ENCODE results near the gene PPP1R12B.
"Not testable (repeated sequence)": the region's sequence is repeated elsewhere in the genome, so short reads cannot be mapped to it uniquely, and the experiment has no call there.

PPP1R12B gene

DNA sequence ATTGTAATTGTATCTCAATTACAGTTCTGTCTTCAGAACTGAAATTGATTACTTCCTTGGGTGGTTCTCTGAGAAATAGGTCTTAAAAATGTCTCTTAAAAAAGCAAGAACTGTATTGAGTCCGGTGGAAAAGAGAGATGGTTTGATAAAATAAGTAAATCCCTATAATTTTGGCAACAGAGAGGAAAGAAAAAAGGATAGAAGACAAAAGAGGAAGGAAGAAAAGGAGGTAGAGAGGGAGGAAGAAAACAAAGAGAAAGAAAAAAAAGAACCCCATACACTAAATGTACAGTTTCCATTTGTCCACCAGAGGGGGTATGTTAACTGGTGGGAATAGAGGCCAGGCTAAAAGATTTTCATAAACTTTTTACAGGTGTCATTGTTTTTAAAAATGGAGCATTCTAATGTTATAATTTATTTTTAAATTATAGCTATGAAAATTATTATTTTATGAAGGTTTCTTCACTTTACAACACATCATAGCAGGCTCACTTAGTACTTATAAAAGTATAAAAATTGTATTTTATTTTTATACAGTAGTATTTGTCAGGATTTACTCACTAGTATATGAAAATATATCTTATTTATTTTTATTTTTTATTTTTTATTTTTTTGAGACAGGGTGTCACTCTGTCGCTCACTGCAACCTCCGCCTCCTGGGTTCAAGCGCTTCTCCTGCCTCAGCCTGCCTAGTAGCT is 4.7 kb upstream of the PPP1R12B start:
- DNase-seq (ENCODE audit: low spot score): no peak

DNA sequence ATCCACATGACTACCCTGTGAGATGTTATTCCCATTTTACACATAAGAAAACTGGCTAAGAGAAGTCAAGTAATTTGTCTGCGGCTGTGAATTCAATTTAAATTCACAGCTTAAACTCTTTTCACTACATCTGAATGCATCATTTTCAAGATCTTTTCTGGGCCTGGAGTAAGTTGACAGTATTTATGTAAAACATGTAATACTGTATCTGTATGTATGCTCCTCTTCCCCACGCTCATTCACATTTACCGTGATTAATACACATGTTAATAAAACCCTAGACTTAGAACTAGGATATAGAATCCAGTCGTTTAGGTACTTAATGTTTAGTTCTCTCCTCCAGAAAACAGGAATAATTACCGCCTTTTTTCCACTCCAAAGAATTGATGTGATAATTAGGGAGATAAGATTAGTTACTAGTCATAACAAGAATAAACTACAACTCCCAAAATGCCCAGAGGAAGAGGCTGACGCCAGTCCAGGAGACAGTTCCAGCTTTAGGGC is 442 bp upstream of the PPP1R12B start:
- DNase-seq (ENCODE audit: low spot score): no peak

DNA sequence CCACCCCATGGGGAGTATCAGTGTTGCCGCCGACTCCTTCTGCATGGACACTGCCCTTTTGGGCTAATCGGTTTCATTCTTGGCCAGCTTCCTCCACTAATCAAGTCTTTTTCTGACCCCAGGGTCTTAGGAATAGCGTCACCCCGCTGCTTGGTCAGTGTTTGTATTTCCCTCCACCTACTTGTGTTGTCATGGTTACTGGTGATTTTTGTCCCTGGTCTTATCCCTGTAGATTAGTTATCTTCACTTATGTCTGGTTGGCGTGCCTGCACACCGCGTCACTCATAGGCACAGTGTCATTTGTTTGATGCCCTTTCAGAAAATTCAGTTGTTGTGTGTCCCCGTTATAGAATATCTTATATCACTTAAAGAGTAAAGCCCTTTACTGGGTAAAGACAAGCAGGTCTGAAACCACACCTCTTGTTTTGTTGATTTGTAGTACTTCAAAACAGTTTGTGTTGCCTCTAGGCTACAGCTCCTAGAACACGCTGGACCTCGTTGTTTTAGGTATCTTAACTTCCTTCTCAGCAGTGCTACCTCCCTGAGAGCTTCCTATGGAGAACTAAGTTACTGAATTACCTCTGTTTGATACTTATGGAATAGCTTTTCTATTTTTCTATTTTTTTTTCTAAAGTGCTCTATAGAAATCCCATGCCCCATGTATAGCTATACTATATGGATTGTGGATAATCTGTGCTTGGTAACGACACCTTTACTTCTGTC is 868 bp downstream of the PPP1R12B start:
- no peak for DNase-seq (ENCODE audit: low spot score)

DNA sequence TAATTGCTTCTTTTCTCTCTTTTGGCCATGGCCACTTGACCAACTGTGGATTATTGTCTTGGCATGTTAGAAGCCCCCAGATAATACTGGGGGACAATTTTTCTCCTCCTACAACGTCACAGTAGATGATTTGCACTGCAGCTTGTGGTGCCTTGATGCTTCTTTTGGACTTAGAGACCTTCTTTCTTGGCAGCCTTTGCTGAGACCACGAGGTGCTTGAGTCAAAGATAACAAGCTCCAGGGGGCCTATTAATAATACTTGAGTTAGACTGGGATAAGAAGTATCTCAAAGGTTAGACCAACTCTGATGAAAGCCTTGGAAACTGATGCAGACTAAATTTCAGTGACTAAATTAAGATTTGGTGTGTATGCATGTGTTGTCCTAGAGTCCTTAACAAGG is 3.2 kb downstream of the PPP1R12B start:
- no peak for DNase-seq (ENCODE audit: low spot score)

DNA sequence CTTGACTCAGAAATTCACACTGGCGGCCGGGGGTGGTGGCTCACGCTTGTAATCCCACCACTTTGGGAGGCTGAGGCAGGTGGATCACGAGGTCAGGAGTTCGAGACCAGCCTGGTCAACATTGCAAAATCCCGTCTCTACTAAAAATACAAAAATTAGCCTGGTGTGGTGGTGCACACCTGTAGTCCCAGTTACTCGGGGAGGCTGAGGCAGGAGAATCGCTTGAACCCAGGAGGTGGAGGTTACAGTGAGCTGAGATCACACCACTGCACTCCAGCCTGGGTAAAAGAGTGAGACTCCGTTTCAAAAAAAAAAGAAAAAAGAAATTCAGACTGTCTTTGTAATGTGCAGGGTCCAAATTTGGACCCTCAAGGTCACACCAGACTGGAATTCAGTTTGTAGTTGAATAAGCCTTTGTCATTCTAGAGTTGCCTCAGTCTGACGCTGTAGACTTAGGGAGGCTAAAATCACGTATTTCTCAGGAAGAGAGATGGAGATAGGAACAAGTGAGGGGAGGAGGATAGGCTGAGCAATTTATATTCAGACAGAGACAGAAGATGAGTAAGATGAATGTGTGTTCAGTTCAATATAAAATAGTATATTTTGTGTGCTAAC is 4.2 kb downstream of the PPP1R12B start:
- DNase-seq (ENCODE audit: low spot score): not testable (repeated sequence)

DNA sequence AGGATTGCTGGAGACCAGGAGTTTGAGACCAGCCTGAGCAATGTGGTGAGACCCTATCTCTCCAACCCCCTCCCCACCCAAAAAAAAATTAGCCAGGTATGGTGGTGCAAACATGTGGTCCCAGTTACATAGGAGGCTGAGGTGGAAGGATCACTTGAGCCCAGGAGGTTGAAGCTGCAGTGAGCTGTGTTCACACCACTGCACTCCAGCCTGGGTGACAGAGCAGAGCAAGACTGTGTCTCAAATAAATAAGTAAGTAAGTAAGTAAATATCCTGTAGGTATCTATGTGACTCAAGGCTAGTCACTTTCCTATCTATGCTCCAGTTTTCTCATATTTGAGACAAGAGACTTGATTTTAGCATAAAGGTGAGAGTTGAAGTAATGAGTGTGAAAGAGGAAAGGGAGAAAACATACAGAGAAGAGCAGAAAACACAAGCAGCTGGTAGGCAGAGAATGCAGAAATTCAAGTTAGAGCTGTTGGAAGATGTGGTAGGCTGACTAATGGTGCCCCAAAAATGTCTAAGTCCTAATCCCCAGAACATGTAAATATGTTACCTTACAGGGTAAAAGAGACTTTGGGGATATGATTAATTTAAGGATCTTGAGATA is 7.5 kb downstream of the PPP1R12B start:
- no peak for DNase-seq (ENCODE audit: low spot score)

DNA sequence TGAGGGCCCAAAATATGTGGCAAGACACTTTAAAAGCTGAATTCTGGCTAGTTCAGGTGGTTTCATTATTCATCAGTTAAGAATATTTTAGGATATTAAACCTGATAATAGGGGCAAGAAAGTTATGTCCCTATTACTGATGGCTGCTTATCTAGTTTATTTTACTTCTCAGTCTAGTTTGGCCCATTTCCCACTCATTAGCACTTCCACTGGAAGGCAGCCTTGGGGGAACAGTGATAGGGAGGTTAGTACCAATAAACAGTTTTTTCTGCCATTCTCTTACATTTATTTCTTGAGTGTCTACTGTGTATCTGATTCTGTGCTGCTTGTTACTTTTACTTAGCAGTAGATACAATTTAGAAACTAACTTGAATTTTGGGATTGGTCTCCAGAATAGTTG is 9.0 kb downstream of the PPP1R12B start:
- no peak for DNase-seq (ENCODE audit: low spot score)

DNA sequence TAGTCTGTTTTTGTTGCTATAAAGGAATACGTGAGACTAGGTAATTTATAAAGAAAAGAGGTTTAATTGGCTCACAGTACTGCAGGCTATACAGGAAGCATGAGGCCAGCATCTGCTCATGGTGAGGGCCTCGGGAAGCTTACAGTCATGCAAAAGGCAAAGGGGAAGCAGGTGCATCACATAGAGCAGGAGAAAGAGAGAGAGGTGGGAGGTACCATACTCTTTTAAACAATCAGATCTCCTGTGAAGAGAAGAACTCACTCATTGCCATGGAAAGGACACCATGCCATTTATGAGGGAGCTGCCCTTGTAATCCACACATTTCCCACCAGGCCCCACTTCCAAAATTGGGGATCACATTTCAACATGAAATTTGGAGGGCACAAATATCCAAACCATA is 12.7 kb downstream of the PPP1R12B start:
- no peak for DNase-seq (ENCODE audit: low spot score)

DNA sequence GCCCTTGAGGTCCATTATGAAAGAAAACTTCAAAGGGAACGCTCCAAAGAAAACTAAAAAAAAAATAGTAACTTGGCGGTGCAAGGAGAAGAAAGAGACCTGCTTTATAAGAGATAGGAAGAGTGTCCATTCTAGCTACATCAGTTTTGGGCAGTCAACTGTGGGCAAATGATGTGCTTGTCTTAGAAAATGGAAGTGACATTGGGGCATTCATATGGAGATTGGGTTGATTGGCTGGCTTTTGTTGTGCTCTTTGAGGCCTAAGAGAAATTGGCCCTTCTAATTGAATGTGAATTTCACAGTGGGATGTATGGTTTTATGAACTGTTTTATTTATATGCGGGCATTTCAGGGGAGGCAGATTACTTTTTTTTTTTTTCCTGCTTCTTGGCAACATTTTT is 13.2 kb downstream of the PPP1R12B start:
- DNase-seq (ENCODE audit: low spot score): peak; percentile 36

DNA sequence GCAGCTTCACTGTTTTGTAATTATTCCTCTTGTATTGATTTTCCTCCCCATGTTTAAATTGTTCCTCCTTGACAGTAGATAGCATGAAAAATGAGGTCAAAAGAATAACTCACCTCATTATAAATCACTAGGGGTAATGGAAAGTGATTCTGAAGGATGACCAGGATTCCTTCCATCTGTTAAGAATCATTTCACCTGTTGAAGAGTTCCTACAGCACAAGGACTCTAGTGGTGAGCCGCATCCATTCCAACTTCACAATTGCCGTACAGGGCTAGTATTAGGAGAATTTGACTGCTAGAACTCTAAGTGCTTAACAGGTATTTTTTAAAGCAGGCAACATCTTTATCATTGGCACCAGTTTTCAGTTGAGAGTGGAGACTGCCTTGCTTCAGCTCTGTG is 13.7 kb downstream of the PPP1R12B start:
- no peak for DNase-seq (ENCODE audit: low spot score)

DNA sequence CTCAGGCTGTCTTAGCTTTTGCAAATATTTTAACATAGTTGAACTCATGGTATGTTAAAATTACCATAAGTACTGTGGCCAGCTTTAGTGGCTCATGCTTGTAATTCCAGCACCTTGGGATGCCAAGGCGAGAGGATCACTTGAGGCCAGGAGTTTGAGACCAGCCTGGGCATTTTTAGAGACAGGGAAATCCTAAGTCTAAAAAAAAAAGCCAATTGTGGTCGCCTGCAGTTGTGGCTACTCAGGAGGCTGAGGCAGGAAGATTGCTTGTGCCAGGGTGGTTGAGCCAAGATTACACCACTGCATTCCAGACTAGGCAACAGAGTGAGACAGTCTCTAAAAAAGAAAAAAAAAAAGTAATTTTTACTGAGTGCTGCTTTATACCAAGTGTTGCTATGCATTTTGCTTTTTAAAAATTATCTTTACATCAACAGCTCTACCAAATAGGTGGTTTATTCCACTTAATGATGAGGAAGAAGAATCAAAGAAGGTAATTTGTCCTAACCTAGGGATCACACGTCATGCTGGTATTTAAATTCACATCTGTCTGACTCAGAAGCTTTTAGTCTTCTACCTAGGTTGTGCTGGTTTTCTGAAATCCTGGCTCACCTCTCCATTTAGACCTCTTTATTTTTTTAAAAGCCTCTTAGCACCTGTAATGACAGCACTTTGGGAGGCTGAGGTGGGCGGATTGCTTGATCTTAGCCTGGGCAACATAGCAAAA is 16.8 kb downstream of the PPP1R12B start:
- DNase-seq (ENCODE audit: low spot score): no peak

DNA sequence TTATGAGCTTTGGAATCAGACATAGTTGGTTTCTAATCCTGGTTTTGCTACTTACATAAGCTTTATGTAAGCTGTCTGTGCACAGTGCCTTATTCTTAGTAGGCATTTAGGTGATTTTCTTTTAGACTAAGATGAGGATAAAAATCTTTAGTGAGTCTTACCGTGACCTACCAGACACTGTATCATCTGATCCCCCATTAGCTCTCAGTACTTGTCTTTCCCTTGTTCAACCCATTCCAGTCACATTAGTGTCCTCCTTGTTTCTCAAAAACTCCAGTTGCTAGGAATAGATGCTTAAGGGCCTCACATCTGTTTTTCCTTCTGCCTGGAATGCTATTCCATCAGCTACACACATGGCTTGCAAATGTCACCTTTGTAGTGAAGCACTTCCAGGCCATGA is 18.8 kb downstream of the PPP1R12B start:
- no peak for DNase-seq (ENCODE audit: low spot score)

DNA sequence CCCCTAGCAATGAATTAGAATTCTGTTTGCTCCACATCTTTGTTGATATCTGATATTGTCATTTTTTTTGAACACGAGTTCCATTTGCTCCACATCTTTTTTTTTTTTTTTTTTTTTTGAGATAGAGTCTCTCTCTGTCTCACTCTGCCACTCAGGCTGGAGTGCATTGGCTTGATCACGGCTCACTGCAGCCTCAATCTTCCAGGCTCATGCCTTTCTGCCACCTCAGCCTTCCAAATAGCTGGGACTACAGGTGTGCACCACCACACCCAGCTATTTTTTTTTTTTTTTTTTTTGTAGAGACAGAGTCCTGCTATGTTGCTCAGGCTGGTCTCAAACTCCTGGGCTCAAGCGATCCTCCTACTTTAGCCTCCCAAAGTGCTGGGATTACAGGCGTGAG is 22.4 kb downstream of the PPP1R12B start:
- DNase-seq (ENCODE audit: low spot score): not testable (repeated sequence)

DNA sequence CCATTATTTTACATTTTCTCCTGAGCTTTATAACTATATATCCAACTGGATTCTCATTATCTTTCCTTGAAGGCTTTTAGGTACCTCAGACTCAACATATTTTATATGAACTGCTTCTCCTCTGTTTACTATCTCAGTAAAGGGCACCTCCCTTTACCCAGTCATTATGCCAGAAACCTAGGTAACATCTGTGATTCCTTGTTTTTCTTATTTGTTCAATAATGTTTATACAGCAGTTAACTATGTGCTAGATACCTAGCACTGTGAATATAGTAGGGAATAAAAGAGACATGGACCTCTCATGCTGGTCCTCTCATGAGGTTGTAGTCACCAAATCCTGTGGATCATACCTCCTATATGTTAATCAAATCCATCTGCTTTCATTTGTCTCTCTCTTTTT is 25.6 kb downstream of the PPP1R12B start:
- DNase-seq (ENCODE audit: low spot score): no peak

DNA sequence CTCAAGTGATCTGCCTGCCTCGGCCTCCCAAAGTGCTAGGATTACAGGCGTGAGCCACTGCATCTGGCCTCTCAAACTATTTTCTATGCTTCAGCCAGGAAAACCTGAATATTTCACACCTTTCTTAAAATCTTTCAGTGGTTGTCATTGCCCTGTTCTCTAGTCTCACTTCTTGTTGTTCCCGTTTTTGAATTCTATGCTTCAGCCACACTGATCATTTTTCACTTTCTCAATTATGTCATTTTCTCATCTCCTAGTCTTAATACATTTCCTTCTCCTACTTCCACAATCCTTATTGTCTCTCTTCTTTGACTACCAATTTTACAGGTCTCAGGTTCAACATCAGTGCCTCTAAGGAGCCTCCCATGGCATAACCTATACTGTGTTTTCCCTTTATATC is 26.7 kb downstream of the PPP1R12B start:
- not testable (repeated sequence) for DNase-seq (ENCODE audit: low spot score)

DNA sequence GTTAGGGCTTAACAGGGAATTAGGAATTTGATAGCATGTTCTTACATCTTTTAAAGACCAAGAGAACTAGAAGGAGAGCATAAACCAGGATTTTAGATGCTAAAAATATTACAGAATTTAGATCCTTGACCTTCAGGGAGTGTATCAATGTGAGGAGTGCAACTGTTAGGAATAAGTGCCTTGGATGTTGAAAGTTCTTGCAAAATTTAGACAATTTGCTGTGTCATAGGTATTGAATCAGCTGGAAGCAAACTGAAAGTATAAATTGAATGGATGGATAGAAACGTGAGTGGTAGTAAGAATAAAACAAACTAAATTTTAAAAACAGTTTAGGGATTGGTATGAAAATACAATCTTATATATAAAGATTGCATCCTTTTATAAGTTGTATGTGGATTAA is 27.7 kb downstream of the PPP1R12B start:
- DNase-seq (ENCODE audit: low spot score): no peak

DNA sequence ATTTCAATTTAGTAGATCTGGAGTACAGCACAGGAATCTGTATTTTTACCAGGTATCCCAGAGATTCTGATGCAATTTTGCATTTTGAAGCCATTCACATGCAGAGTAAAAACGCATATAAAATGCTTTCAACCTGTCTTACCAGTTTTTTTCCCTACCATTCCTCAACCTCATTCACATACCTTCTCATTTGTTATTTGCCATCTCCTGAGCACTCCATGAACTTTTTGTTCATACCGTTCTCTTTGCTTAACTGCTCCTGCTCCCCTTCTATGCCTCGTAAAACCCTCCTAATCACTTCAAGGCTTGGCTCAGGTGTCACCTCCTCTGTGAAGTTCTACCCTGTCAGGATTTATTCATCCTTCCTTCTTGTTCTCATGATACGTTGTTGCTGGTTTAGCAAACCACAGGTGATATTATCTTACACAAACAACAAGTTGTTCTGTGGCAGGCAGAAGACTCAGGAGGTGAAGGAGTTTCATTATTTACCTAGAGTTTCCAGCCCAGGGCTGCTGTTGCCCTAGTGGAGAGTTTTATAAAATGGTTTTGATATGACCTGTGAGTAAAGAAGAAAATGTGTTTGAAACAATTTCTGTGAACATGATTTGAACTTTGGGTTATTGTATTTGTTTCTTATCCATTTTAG is 31.5 kb downstream of the PPP1R12B start:
- not testable (repeated sequence) for DNase-seq (ENCODE audit: low spot score)

DNA sequence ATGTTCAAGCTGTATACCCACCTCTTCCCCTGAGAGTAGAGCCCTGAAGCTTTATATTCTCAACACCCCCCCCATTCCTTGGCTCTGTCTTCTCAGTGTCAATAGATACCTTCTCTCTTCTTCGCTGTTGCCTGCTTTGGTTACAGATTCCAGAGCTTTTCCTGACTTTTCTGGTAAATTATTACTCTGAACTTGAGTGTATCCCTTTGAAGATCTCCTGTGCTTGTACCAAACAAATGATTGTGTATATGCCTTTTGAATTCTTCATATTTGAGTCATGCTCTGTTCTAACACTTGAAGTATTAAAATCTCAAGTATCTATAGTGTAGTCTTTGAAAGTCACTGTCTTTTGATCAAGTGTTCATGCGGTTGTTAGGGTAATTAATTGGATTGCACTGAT is 32.0 kb downstream of the PPP1R12B start:
- not testable (repeated sequence) for DNase-seq (ENCODE audit: low spot score)

DNA sequence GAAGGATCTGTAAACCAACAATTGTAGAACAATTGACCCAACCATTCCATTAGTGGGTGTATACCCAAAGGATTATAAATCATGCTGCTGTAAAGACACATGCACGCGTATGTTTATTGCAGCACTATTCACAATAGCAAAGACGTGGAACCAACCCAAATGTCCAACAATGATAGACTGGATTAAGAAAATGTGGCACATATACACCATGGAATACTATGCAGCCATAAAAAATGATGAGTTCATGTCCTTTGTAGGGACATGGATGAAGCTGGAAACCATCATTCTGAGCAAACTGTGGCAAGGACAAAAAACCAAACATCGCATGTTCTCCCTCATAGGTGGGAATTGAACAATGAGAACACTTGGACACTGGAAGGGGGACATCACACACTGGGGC is 33.4 kb downstream of the PPP1R12B start:
- DNase-seq (ENCODE audit: low spot score): not testable (repeated sequence)

DNA sequence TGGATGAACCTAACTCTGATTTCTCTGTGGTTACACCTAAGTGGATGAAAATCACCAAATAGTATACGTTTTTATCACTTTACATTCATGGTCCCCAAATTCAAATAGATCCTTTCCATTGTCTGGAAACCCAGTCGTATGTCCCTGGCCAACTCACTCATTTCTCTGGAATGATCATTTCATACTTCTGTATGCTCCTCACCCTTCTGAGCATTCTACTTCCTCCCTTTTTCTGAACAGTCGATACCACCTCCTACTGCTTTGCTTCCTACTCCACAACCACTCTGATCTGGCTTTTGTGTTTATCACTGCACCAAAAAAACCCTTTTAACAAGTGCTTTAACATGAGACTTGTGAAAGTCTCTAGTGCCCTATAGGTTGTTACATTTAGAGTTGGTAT is 47.3 kb downstream of the PPP1R12B start:
- DNase-seq (ENCODE audit: low spot score): not testable (repeated sequence)

DNA sequence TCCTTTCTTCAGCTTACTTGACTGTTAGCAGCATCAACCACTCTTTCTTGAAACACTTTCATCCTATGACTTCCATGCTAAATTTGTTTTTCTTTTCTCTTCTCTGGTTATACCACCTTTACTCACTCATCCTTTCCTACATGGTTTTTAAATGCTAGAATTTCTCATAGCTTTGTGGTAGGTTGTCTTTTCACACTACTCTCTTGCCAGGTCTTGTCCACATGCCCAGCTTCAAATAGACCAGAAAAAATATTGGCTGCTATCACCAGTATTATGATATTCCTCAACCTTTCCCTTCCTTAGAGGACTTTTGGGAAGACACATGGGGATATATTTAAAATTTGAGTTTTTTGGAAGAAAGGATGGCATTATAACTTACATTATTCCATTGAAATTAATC is 48.8 kb downstream of the PPP1R12B start:
- no peak for DNase-seq (ENCODE audit: low spot score)

DNA sequence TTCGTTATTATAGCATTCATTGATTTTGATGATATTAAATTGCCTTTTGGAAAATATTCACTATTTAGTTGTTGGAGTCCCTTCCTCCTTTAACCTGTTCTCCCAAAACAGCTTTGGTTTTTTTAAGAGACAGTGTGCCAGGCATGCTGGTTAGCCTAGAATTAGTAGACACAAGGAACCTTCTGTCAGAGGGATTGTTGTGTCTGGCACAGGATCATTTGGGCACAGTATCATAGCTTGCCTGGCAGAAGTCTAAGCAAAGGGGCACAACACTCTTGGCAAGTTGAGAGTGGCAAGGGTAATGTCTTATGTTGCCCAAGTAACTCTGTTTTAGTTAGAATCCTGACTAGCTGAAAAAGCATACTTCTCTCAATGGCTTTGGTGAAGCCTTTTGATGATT is 49.9 kb downstream of the PPP1R12B start:
- DNase-seq (ENCODE audit: low spot score): not testable (repeated sequence)

All from iPS-NIHi11 (cell line).